OCI-LY7 (cell line): Measurements from ENCODE around the gene MTHFD1L. TPM values are rescaled to one million over a fixed set of nuclear protein-coding genes. Genes with fewer than 3 reads are reported as not detected.

Experiments used
- BruUV-seq: library from RNA; stranded (reverse); fragments of 400-500 nt; replicated peaks from 2 replicates; lab custom pipeline; 2021; lab: Mats Ljungman, UMichigan
- CTCF ChIA-PET: fragments of 300-600 bp; sonication (Branson Sonifier 250); formaldehyde crosslinking; loops from one replicate; lab custom pipeline; 2022; ENCODE audit warnings: antibody characterized with exemption; ENCODE audit not compliant: unreplicated experiment; lab: Charles Lee
- POLR2A ChIA-PET: fragments of 300-600 bp; sonication (Branson Sonifier 250); formaldehyde crosslinking; loops from one replicate; lab custom pipeline; 2022; ENCODE audit warnings: antibody characterized with exemption; lab: Charles Lee
- DNase-seq: peaks from one replicate; pipeline ENCODE4 v3.0.0-alpha.2; 2015; ENCODE audit warnings: low spot score
- H2AFZ ChIP-seq: fragments of 200-600 bp; sonication (generic), shearing (Covaris generic); 2 replicates; pipeline ENCODE4 v1.6.1; 2014; ENCODE audit warnings: mild to moderate bottlenecking, antibody characterized with exemption, low read length, moderate library complexity
- H3K27ac ChIP-seq: fragments of 200-600 bp; sonication (generic); 2 replicates; pipeline ENCODE4 v1.5.1; 2014; ENCODE audit warnings: mixed run types, low read depth, mild to moderate bottlenecking, moderate library complexity, low read length, inconsistent platforms; ENCODE audit not compliant: poor library complexity, severe bottlenecking
- H3K36me3 ChIP-seq: fragments of 200-600 bp; sonication (generic); 2 replicates; pipeline ENCODE4 v1.6.1; 2014; ENCODE audit warnings: mild to moderate bottlenecking, antibody characterized with exemption, low read length, moderate library complexity, mixed read lengths; ENCODE audit not compliant: insufficient read depth
- H3K4me1 ChIP-seq: fragments of 200-600 bp; sonication (generic); 2 replicates; pipeline ENCODE4 v1.5.1; 2014; ENCODE audit warnings: mild to moderate bottlenecking, low read length; ENCODE audit not compliant: insufficient read depth, poor library complexity, severe bottlenecking
- H3K4me2 ChIP-seq: fragments of 200-600 bp; sonication (generic); 2 replicates; pipeline ENCODE4 v1.6.1; 2014; ENCODE audit warnings: mild to moderate bottlenecking, low read length
- H3K4me3 ChIP-seq: fragments of 200-600 bp; sonication (generic); 2 replicates; pipeline ENCODE4 v1.5.1; 2014; ENCODE audit warnings: mild to moderate bottlenecking, low read depth, low read length; ENCODE audit not compliant: poor library complexity, severe bottlenecking
- H3K79me2 ChIP-seq: fragments of 200-600 bp; sonication (generic); 2 replicates; pipeline ENCODE4 v1.6.1; 2016; ENCODE audit warnings: low read depth, mild to moderate bottlenecking, low read length, moderate library complexity, mixed read lengths; ENCODE audit not compliant: insufficient read depth
- H3K9me2 ChIP-seq: fragments of 200-600 bp; sonication (generic); 2 replicates; pipeline ENCODE4 v1.6.1; 2016; ENCODE audit warnings: mild to moderate bottlenecking, low read length, mixed read lengths; ENCODE audit not compliant: insufficient read depth
- H3K9me3 ChIP-seq: fragments of 200-600 bp; sonication (generic); 2 replicates; pipeline ENCODE4 v1.6.1; 2014; ENCODE audit warnings: mild to moderate bottlenecking, mixed run types, low read length, mixed read lengths
- H4K20me1 ChIP-seq: fragments of 200-600 bp; sonication (generic); 2 replicates; pipeline ENCODE4 v1.6.1; 2014; ENCODE audit warnings: mild to moderate bottlenecking, antibody characterized with exemption, low read length, moderate library complexity, mixed read lengths; ENCODE audit not compliant: insufficient read depth
- CTCF ChIP-seq: fragments of 200-600 bp; sonication (generic); conservative IDR thresholded peaks from 2 replicates; pipeline ENCODE4 v1.5.1; 2014; ENCODE audit warnings: mild to moderate bottlenecking, antibody characterized with exemption, low read length, moderate library complexity, mixed read lengths
- EZH2phosphoT487 ChIP-seq: fragments of 200-600 bp; sonication (generic); IDR thresholded peaks from 2 replicates; pipeline ENCODE4 v1.6.1; 2018; ENCODE audit warnings: low read depth, borderline replicate concordance, mild to moderate bottlenecking, mixed run types, antibody characterized with exemption, low read length, moderate library complexity, mixed read lengths
- intact Hi-C: fragments of 100-400 bp; cut with micrococcal nuclease; formaldehyde crosslinking; loops from one replicate; pipeline ENCODE4 v1.10.0; 2022; ENCODE audit not compliant: unreplicated experiment
- total RNA-seq, 2 experiments: library from RNA; depleted of rRNA in 1 of 2; stranded (reverse); fragments of >200 nt in 1 of 2; shearing (Covaris generic) in 1 of 2; gene quantifications; 2 replicates each; pipeline ENCODE4 v1.2.3, GENCODE V29; 2014 to 2022

Gene MTHFD1L
- total RNA-seq, 2 experiments from 2014 or later = 68.4 to 144 TPM

GRCh38 chr6:151014404-151015100 is 149.1 kb downstream of the MTHFD1L start:
- ChIA-PET POLR2A (interaction anchor here (0.6 to 1.5 kb wide), 4 partner anchors 13 to 88 kb away, joined by 3 to 6 read pairs (median 5); no protein-coding TSS in a partner anchor), CTCF (interaction anchor here (0.6 to 1.6 kb wide), 5 partner anchors 9 to 320 kb away, joined by 3 to 6 read pairs (median 4); no protein-coding TSS in a partner anchor)
- Histone ChIP-seq H3K9me3 (no peaks in the 10 kb centered on the region), H3K4me3 (no peak overlapping the region), H3K4me2 (no peak overlapping the region), H3K9me2 (no peaks in the 10 kb centered on the region), H3K36me3 (peaks cover 94% of the 10 kb centered on the region), H3K79me2 (no peaks in the 10 kb centered on the region), H2AFZ (no peak overlapping the region), H4K20me1 (no peaks in the 10 kb centered on the region), H3K27ac (no peak overlapping the region), H3K4me1 (no peaks in the 10 kb centered on the region)
- no peak for TF ChIP-seq EZH2phosphoT487
- TF ChIP-seq CTCF = peak; percentile 94
- TSS peak; percentile 39 for BruUV-seq
- intact Hi-C loops = loop anchor here (1.0 kb wide), 1 partner anchor 310 kb away; no protein-coding TSS in a partner anchor
- DNase-seq = peak; percentile 67

GRCh38 chr6:151015101-151015700 is 149.7 kb downstream of the MTHFD1L start:
- Histone ChIP-seq H3K27ac (no peak overlapping the region), H3K4me3 (no peak overlapping the region), H3K4me1 (no peaks in the 10 kb centered on the region), H3K9me3 (no peaks in the 10 kb centered on the region), H2AFZ (no peak overlapping the region), H4K20me1 (no peaks in the 10 kb centered on the region), H3K9me2 (no peaks in the 10 kb centered on the region), H3K79me2 (no peaks in the 10 kb centered on the region), H3K36me3 (peaks cover 94% of the 10 kb centered on the region), H3K4me2 (no peak overlapping the region)
- no TSS peak for BruUV-seq
- TF ChIP-seq EZH2phosphoT487 (no peak), CTCF (no peak)
- POLR2A ChIA-PET = interaction anchor here (0.6 kb wide), 1 partner anchor 941 kb away, joined by 7 read pairs; no protein-coding TSS in a partner anchor
- intact Hi-C loops = no loop called here
- no peak for DNase-seq
- CTCF ChIA-PET = interaction anchor here (0.9 to 1.6 kb wide), 3 partner anchors 10 to 320 kb away, joined by 3 to 4 read pairs (median 4); no protein-coding TSS in a partner anchor

GRCh38 chr6:151016107-151016506 is 150.6 kb downstream of the MTHFD1L start:
- Histone ChIP-seq H3K4me3 (no peak overlapping the region), H3K4me1 (no peaks in the 10 kb centered on the region), H3K4me2 (no peak overlapping the region), H3K79me2 (no peaks in the 10 kb centered on the region), H2AFZ (no peak overlapping the region), H3K9me3 (no peaks in the 10 kb centered on the region), H3K9me2 (no peaks in the 10 kb centered on the region), H3K36me3 (peaks cover 95% of the 10 kb centered on the region), H3K27ac (no peak overlapping the region), H4K20me1 (no peaks in the 10 kb centered on the region)
- intact Hi-C loops = no loop called here
- ChIA-PET POLR2A (no interaction called here), CTCF (no interaction called here)
- TF ChIP-seq CTCF (no peak), EZH2phosphoT487 (no peak)
- DNase-seq = no peak
- BruUV-seq = no TSS peak
